SK-N-SH treated with all-trans-retinoic acid at 6 μM for 48 hours (cell line): ENCODE data around the gene GSTP1.

ENCODE experiments used
- ATAC-seq: fragments of 200-7000 bp; cut with Tn5 transposase; 3 replicates; pipeline ENCODE4 v1.9.1; 2020; ENCODE audit warnings: mild to moderate bottlenecking, moderate library complexity
- ARNTL ChIP-seq: fragments of 450-650 bp; formaldehyde crosslinking; IDR thresholded peaks from 2 replicates; pipeline ENCODE4 v1.5.0; 2020; ENCODE audit warnings: low read depth, mild to moderate bottlenecking, moderate library complexity, borderline replicate concordance
- BACH2 ChIP-seq: fragments of 250-450 bp; sonication (Bioruptor Pico); IDR thresholded peaks from 2 replicates; pipeline ENCODE4 v1.9.0; 2021; ENCODE audit warnings: mild to moderate bottlenecking, borderline replicate concordance
- CSDC2 ChIP-seq: fragments of 250-450 bp; sonication (Bioruptor Pico); IDR thresholded peaks from 2 replicates; pipeline ENCODE4 v1.5.0; 2020; ENCODE audit warnings: mild to moderate bottlenecking, moderate library complexity
- ESRRG ChIP-seq: fragments of 250-450 bp; sonication (Bioruptor Pico); IDR thresholded peaks from 2 replicates; pipeline ENCODE4 v1.6.1; 2021; ENCODE audit warnings: mild to moderate bottlenecking
- GLIS3 ChIP-seq: fragments of 250-450 bp; sonication (Bioruptor Pico); IDR thresholded peaks from 2 replicates; pipeline ENCODE4 v1.5.0; 2020; ENCODE audit warnings: mild to moderate bottlenecking, moderate library complexity
- ISL1 ChIP-seq: fragments of 250-450 bp; sonication (Bioruptor Pico); IDR thresholded peaks from 2 replicates; pipeline ENCODE4 v2.1.2; 2022; ENCODE audit warnings: mild to moderate bottlenecking, moderate library complexity
- OSR1 ChIP-seq: fragments of 250-450 bp; sonication (Bioruptor Pico); IDR thresholded peaks from 2 replicates; pipeline ENCODE4 v1.8.0; 2022; ENCODE audit warnings: moderate library complexity, mild to moderate bottlenecking, inconsistent platforms
- PPARA ChIP-seq: fragments of 250-450 bp; sonication (Bioruptor Pico); IDR thresholded peaks from 2 replicates; pipeline ENCODE4 v1.5.0; 2020; ENCODE audit warnings: mild to moderate bottlenecking, borderline replicate concordance
- RARB ChIP-seq: fragments of 250-450 bp; sonication (Bioruptor Pico); IDR thresholded peaks from 2 replicates; pipeline ENCODE4 v1.8.0; 2021; ENCODE audit warnings: mild to moderate bottlenecking, moderate library complexity
- SNAI2 ChIP-seq: fragments of 250-450 bp; sonication (Bioruptor Pico); IDR thresholded peaks from 2 replicates; pipeline ENCODE4 v1.5.0; 2020; ENCODE audit warnings: mild to moderate bottlenecking, moderate library complexity
- TCF4 ChIP-seq: fragments of 250-450 bp; sonication (Bioruptor Pico); IDR thresholded peaks from 2 replicates; pipeline ENCODE4 v1.8.0; 2021; ENCODE audit warnings: mild to moderate bottlenecking, moderate library complexity, borderline replicate concordance
- TOX ChIP-seq: fragments of 250-450 bp; sonication (Bioruptor Pico); IDR thresholded peaks from 2 replicates; pipeline ENCODE4 v1.8.0; 2021; ENCODE audit warnings: mild to moderate bottlenecking, moderate library complexity, borderline replicate concordance
- ZC3H10 ChIP-seq: fragments of 250-450 bp; sonication (Bioruptor Pico); IDR thresholded peaks from 2 replicates; pipeline ENCODE4 v1.5.1; 2021; ENCODE audit warnings: mild to moderate bottlenecking, moderate library complexity
- ZFP3 ChIP-seq: fragments of 250-450 bp; sonication (Bioruptor Pico); IDR thresholded peaks from 2 replicates; pipeline ENCODE4 v1.5.0; 2020; ENCODE audit warnings: mild to moderate bottlenecking, moderate library complexity
- ZNF565 ChIP-seq: fragments of 450-650 bp; formaldehyde crosslinking; conservative IDR thresholded peaks from 2 replicates; pipeline ENCODE4 v1.5.0; 2020; ENCODE audit warnings: low read depth, mild to moderate bottlenecking, moderate library complexity
- ZNF70 ChIP-seq: fragments of 450-650 bp; formaldehyde crosslinking; IDR thresholded peaks from 2 replicates; pipeline ENCODE4 v1.5.0; 2020; ENCODE audit warnings: mild to moderate bottlenecking, moderate library complexity
- ZNF8 ChIP-seq: fragments of 450-650 bp; formaldehyde crosslinking; IDR thresholded peaks from 2 replicates; pipeline ENCODE4 v1.5.0; 2020; ENCODE audit warnings: mild to moderate bottlenecking, moderate library complexity
- TF ChIP-seq, protein P1 (sequence below): fragments of 250-450 bp; sonication (Bioruptor Pico); IDR thresholded peaks from 2 replicates; pipeline ENCODE4 v1.5.1; 2020; ENCODE audit warnings: low read depth, mild to moderate bottlenecking, moderate library complexity
- TF ChIP-seq, protein P2 (sequence below): fragments of 250-450 bp; sonication (Bioruptor Pico); IDR thresholded peaks from 2 replicates; pipeline ENCODE4 v1.8.0; 2020; ENCODE audit warnings: mild to moderate bottlenecking, moderate library complexity, borderline replicate concordance

GSTP1 gene

DNA sequence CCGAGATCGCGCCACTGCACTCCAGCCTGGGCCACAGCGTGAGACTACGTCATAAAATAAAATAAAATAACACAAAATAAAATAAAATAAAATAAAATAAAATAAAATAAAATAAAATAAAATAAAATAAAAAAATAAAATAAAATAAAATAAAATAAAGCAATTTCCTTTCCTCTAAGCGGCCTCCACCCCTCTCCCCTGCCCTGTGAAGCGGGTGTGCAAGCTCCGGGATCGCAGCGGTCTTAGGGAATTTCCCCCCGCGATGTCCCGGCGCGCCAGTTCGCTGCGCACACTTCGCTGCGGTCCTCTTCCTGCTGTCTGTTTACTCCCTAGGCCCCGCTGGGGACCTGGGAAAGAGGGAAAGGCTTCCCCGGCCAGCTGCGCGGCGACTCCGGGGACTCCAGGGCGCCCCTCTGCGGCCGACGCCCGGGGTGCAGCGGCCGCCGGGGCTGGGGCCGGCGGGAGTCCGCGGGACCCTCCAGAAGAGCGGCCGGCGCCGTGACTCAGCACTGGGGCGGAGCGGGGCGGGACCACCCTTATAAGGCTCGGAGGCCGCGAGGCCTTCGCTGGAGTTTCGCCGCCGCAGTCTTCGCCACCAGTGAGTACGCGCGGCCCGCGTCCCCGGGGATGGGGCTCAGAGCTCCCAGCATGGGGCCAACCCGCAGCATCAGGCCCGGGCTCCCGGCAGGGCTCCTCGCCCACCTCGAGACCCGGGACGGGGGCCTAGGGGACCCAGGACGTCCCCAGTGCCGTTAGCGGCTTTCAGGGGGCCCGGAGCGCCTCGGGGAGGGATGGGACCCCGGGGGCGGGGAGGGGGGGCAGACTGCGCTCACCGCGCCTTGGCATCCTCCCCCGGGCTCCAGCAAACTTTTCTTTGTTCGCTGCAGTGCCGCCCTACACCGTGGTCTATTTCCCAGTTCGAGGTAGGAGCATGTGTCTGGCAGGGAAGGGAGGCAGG, at the start of gene GSTP1:
Gene GSTP1, plus strand, starts transcription at position 566 of the 958 bp plus-strand sequence. Its CDS starts 32 bp downstream, at position 598.
- peak; percentile 97 for ATAC-seq
- TF ChIP-seq RARB (CRISPR knock-in tag) (no peak), ZNF8 (CRISPR knock-in tag) (peak; percentile 48; the same call in 1 of the 2 replicates), ZFP3 (CRISPR knock-in tag) (peak; percentile 88), BACH2 (peak; percentile 84; the same call in 1 of the 2 replicates)
- TF ChIP-seq, protein P1, sequence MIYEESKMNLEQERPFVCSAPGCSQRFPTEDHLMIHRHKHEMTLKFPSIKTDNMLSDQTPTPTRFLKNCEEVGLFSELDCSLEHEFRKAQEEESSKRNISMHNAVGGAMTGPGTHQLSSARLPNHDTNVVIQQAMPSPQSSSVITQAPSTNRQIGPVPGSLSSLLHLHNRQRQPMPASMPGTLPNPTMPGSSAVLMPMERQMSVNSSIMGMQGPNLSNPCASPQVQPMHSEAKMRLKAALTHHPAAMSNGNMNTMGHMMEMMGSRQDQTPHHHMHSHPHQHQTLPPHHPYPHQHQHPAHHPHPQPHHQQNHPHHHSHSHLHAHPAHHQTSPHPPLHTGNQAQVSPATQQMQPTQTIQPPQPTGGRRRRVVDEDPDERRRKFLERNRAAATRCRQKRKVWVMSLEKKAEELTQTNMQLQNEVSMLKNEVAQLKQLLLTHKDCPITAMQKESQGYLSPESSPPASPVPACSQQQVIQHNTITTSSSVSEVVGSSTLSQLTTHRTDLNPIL (CRISPR knock-in tag), result no peak
- TF ChIP-seq, all 23 proteins: peak for 3

DNA sequence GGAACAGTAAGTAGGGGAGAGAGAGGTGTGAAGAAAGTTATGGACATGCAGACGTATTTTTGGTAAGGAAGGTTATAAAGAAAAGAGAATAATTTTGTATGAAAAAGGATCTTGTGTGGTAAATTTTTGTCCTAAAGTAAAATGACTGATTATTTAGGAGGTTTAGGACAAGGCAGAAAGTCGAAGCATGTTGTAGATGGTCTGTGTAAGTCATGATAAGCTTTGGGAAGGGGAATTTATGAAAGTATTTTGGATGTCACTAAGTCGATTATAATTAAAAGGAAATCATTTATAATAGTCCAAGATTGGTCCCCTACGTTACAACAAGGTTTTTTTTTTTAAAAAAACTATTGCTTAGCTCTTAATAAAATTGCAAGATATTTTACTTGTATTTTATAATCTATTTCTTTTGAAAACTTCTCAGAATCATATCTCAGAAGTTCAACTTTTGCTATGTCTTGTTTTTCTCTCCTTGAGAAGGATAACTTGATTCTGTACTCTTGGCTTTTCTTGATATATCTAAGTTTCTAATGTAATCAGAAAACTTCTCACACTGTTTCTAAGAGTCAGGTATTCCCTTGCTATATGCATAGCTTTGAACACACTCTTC, 49.4 kb upstream of the GSTP1 start:
- no peak for TF ChIP-seq ZNF565
- no peak for TF ChIP-seq TOX (CRISPR knock-in tag)
- no peak for TF ChIP-seq ZNF70 (CRISPR knock-in tag)
- no peak for TF ChIP-seq GLIS3 (CRISPR knock-in tag)
- no peak for TF ChIP-seq BACH2
- no peak for TF ChIP-seq ISL1 (CRISPR knock-in tag)
- TF ChIP-seq SNAI2 (CRISPR knock-in tag), result no peak
- TF ChIP-seq ESRRG (CRISPR knock-in tag), result no peak
- ATAC-seq, result no peak

DNA sequence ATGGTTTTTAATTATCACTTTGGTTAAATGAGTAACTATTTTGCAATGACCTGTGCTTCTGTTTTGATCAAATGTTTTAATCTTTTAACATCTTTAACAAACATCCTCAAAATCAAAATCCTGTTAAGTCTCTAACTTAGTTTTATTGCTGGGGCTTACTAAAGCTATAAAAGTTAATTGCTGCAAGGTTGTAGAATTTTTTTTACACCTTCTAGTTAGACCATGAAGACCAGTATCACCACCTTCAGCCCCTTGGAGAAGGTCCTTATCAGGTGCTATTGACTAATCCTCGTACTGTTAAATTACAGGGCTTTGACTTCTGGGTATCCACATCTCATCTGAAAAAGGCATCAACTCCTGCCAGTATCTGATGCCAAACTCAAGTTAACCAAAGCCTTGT, 48.1 kb upstream of the GSTP1 start:
- TF ChIP-seq GLIS3 (CRISPR knock-in tag) (no peak), ZC3H10 (no peak), OSR1 (no peak)
- ATAC-seq, result no peak

DNA sequence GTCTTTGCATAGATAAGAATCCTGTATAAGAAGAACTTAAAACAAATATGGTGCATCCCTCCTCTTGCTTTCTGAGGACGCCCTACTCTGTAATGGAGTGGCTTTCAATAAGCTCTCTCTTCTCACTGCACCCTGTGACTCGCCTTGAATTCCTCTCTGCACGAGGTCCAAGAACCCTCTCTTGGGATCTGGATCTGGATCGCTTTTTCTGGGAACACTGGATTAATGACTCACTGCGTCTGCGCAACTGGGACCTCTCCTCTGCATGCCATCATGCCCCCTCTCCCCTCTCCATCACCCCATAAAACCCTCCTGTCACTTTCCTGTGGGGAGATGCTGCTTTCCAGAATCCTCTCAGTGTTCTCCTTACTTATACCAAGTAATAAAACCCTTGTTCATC, 45.3 kb upstream of the GSTP1 start:
- TF ChIP-seq ZC3H10, result no peak
- no peak for TF ChIP-seq CSDC2 (CRISPR knock-in tag)
- no peak for TF ChIP-seq BACH2
- no peak for TF ChIP-seq SNAI2 (CRISPR knock-in tag)
- TF ChIP-seq ZNF565, result no peak
- no peak for TF ChIP-seq ISL1 (CRISPR knock-in tag)
- TF ChIP-seq, protein P2, sequence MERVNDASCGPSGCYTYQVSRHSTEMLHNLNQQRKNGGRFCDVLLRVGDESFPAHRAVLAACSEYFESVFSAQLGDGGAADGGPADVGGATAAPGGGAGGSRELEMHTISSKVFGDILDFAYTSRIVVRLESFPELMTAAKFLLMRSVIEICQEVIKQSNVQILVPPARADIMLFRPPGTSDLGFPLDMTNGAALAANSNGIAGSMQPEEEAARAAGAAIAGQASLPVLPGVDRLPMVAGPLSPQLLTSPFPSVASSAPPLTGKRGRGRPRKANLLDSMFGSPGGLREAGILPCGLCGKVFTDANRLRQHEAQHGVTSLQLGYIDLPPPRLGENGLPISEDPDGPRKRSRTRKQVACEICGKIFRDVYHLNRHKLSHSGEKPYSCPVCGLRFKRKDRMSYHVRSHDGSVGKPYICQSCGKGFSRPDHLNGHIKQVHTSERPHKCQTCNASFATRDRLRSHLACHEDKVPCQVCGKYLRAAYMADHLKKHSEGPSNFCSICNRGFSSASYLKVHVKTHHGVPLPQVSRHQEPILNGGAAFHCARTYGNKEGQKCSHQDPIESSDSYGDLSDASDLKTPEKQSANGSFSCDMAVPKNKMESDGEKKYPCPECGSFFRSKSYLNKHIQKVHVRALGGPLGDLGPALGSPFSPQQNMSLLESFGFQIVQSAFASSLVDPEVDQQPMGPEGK (CRISPR knock-in tag), result no peak
- TF ChIP-seq, protein P1 (CRISPR knock-in tag), result no peak
- no peak for TF ChIP-seq PPARA
- no peak for TF ChIP-seq ZNF8 (CRISPR knock-in tag)
- TF ChIP-seq ZFP3 (CRISPR knock-in tag), result no peak
- no peak for TF ChIP-seq ESRRG (CRISPR knock-in tag)
- no peak for ATAC-seq

DNA sequence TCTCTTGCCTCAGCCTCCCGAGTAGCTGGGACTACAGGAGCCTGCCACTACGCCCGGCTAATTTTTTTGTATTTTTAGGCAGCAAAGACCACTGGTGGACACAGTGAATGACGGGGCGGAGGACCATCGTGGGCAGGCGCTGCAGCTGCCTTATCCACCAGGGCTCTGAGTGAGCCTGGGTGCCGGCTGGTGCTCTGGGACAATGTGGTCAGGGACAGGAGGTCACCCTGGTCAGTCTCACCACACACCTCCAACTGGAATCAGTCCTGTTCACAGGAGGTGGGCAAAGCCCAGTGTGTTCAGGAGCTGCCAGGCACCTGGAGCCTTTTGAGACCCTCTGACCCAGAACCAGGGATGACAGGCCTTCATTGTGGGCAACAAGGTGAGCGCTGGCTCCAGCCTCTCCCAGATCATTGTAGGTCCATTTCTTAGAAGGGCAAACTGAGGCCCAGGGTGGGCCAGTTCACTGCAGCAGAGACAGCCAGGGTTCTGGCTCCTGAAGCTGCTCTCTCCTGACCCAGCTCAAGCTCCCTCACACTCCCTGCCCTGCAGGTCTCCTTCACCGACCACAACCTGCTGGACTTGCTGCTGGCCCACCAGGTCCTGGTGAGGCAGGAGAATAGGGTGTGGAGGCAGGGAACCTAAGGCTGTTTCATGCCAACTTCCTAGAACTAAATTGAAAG, 44.6 kb upstream of the GSTP1 start:
- ATAC-seq, result no peak
- TF ChIP-seq ZNF8 (CRISPR knock-in tag), result no peak
- TF ChIP-seq ARNTL (CRISPR knock-in tag), result no peak
- no peak for TF ChIP-seq ZNF565
- TF ChIP-seq ZFP3 (CRISPR knock-in tag), result no peak
- no peak for TF ChIP-seq ZNF70 (CRISPR knock-in tag)
- TF ChIP-seq, protein P2 (CRISPR knock-in tag), result no peak
- TF ChIP-seq CSDC2 (CRISPR knock-in tag), result no peak
- TF ChIP-seq ESRRG (CRISPR knock-in tag), result no peak
- no peak for TF ChIP-seq TOX (CRISPR knock-in tag)
- TF ChIP-seq ISL1 (CRISPR knock-in tag), result no peak
- TF ChIP-seq, protein P1 (CRISPR knock-in tag), result no peak
- no peak for TF ChIP-seq PPARA
- TF ChIP-seq TCF4 (CRISPR knock-in tag), result no peak
- no peak for TF ChIP-seq GLIS3 (CRISPR knock-in tag)
